ENCODE results near the gene VWCE. TPM values are rescaled to one million over a fixed set of nuclear protein-coding genes. Genes with fewer than 3 reads are reported as not detected.
"Not testable (repeated sequence)": the region's sequence is repeated elsewhere in the genome, so short reads cannot be mapped to it uniquely, and the experiment has no call there.

Gene VWCE
- total RNA-seq, 1 experiment from 2014 or later = 20.6 TPM

DNA sequence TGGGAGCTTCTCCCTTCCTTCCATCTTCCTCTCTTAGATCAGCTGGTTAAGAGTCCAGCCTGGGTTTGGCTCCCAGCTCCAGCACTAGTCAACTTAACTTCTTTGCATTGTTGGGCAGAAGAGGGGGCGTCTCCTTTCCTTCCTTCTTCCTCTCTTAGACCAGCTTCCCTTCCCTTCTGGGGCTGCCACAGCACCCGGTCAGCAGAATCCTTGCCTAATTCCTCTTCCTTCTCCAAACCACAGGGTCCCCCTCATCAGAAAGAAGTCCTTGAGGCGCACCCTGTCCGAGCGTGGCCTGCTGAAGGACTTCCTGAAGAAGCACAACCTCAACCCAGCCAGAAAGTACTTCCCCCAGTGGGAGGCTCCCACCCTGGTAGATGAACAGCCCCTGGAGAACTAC is 53.6 kb downstream of the VWCE start:
- H3K79me2 ChIP-seq (ENCODE audit: insufficient read depth, low read length); DNase-seq; H3K18ac ChIP-seq (ENCODE audit: insufficient read length, low read depth, low read length); H3K27me3 ChIP-seq (ENCODE audit: insufficient read depth, low read length); H4K20me1 ChIP-seq (ENCODE audit: control insufficient read depth, insufficient read depth, insufficient read length); H4K91ac ChIP-seq (ENCODE audit: insufficient read length, low read depth, low read length); H3K4ac ChIP-seq (ENCODE audit: low read depth, low read length); H3K9me3 ChIP-seq (ENCODE audit: control insufficient read depth, low read depth, low read length); H3K9ac ChIP-seq (ENCODE audit: extremely low read depth, insufficient read length, low read length); H3K4me2 ChIP-seq (ENCODE audit: insufficient read depth, insufficient read length, low read length); H3K27ac Mint-ChIP-seq; H3K27me3 Mint-ChIP-seq (ENCODE audit: low read depth); H3K56ac ChIP-seq (ENCODE audit: insufficient read length, low read depth, low read length); H3K14ac ChIP-seq (ENCODE audit: insufficient read depth, low read length); H3K23me2 ChIP-seq (ENCODE audit: insufficient read length, low read depth, low read length, poor library complexity, severe bottlenecking); H3K79me1 ChIP-seq (ENCODE audit: insufficient read depth, low read depth, low read length, poor library complexity, severe bottlenecking); H3K4me1 ChIP-seq (ENCODE audit: insufficient read depth, low read length); H3K36me3 Mint-ChIP-seq (ENCODE audit: insufficient read depth in 1 of 3, low read depth in 3 of 3); H2BK120ac ChIP-seq (ENCODE audit: low read depth, low read length, poor library complexity, severe bottlenecking); H3K27ac ChIP-seq (ENCODE audit: insufficient read length, low read depth, low read length); H2BK20ac ChIP-seq (ENCODE audit: low read depth, low read length, poor library complexity, severe bottlenecking); H2BK12ac ChIP-seq (ENCODE audit: insufficient read length, low read depth, low read length); H3K4me1 Mint-ChIP-seq; H2BK15ac ChIP-seq (ENCODE audit: low read depth, low read length); H2AK5ac ChIP-seq (ENCODE audit: insufficient read length, low read length); H3T11ph ChIP-seq (ENCODE audit: low read length); H2BK5ac ChIP-seq (ENCODE audit: insufficient read length, low read length); H2AFZ ChIP-seq (ENCODE audit: low read length); H3K9me3 Mint-ChIP-seq; H4K8ac ChIP-seq (replicated peaks; ENCODE audit: insufficient read length, low read depth, low read length); H3K4me3 Mint-ChIP-seq; H4K5ac ChIP-seq (ENCODE audit: insufficient read length, low read depth, low read length); H3K23ac ChIP-seq (ENCODE audit: insufficient read length, low read depth, low read length): not testable (repeated sequence)
- WGBS (ENCODE audit: extremely low coverage, insufficient read length, low lambda C conversion rate) = no CpG with 5 or more reads among the region's 5 CpGs

DNA sequence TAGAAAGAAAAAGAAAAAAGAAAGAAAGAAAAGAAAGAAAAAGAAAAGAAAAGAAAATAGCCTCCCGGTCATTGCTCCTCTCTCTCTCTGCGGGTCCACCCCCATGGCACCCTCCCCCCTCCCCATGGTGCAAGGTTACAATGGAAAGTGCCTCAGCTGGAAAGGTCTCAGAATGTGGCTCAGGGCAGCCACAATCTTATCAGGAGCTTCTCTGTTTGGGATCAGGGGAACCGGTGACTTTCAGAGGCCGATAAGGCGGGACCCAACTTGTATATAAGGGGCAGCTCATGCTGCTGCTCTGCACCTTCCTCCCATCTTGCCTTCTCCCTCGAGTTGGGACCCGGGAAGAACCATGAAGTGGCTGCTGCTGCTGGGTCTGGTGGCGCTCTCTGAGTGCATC is 54.2 kb downstream of the VWCE start, which contains the start of gene PGA5:
TSS of gene PGA5 (plus strand) at position 301 of the 400 bp plus-strand sequence. CDS start at position 353, 52 bp downstream.
- not testable (repeated sequence) for H3K23ac ChIP-seq (ENCODE audit: insufficient read length, low read depth, low read length); DNase-seq; H3K9me3 ChIP-seq (ENCODE audit: control insufficient read depth, low read depth, low read length); H2BK5ac ChIP-seq (ENCODE audit: insufficient read length, low read length); H3K27me3 ChIP-seq (ENCODE audit: insufficient read depth, low read length); H2BK20ac ChIP-seq (ENCODE audit: low read depth, low read length, poor library complexity, severe bottlenecking); H3K4me1 Mint-ChIP-seq; H3K4me1 ChIP-seq (ENCODE audit: insufficient read depth, low read length); H3K23me2 ChIP-seq (ENCODE audit: insufficient read length, low read depth, low read length, poor library complexity, severe bottlenecking); H2BK15ac ChIP-seq (ENCODE audit: low read depth, low read length); H3K36me3 Mint-ChIP-seq (ENCODE audit: insufficient read depth in 1 of 3, low read depth in 3 of 3); H3K9ac ChIP-seq (ENCODE audit: extremely low read depth, insufficient read length, low read length); H3K27ac Mint-ChIP-seq; H3K4ac ChIP-seq (ENCODE audit: low read depth, low read length); H3K18ac ChIP-seq (ENCODE audit: insufficient read length, low read depth, low read length); H3K79me2 ChIP-seq (ENCODE audit: insufficient read depth, low read length); H2BK12ac ChIP-seq (ENCODE audit: insufficient read length, low read depth, low read length); H4K20me1 ChIP-seq (ENCODE audit: control insufficient read depth, insufficient read depth, insufficient read length); H3K27ac ChIP-seq (ENCODE audit: insufficient read length, low read depth, low read length); H3K14ac ChIP-seq (ENCODE audit: insufficient read depth, low read length); H4K5ac ChIP-seq (ENCODE audit: insufficient read length, low read depth, low read length); H3K56ac ChIP-seq (ENCODE audit: insufficient read length, low read depth, low read length); H2AFZ ChIP-seq (ENCODE audit: low read length); H2AK5ac ChIP-seq (ENCODE audit: insufficient read length, low read length); H3T11ph ChIP-seq (ENCODE audit: low read length); H3K9me3 Mint-ChIP-seq; H3K4me2 ChIP-seq (ENCODE audit: insufficient read depth, insufficient read length, low read length); H3K79me1 ChIP-seq (ENCODE audit: insufficient read depth, low read depth, low read length, poor library complexity, severe bottlenecking); H4K8ac ChIP-seq (replicated peaks; ENCODE audit: insufficient read length, low read depth, low read length); H4K91ac ChIP-seq (ENCODE audit: insufficient read length, low read depth, low read length); H2BK120ac ChIP-seq (ENCODE audit: low read depth, low read length, poor library complexity, severe bottlenecking); H3K27me3 Mint-ChIP-seq (ENCODE audit: low read depth)
- H3K4me3 Mint-ChIP-seq = 0 out of 5 replicates have a peak within 1 kb of the TSS, but pooled peaks of 1 of the 2 experiments have one; percentile 38
- no CpG with 5 or more reads among the region's 8 CpGs for WGBS (ENCODE audit: extremely low coverage, insufficient read length, low lambda C conversion rate)

All from H9 (cell line).